NCI-H460 (cell line): ENCODE results near the gene PTPN13. TPM values are rescaled to one million over a fixed set of nuclear protein-coding genes. Genes with fewer than 3 reads are reported as not detected.
A peak's percentile ranks its signal among the peaks of the same experiment; 100 is the strongest.

ENCODE experiments used
- DNase-seq: peaks from one replicate; pipeline ENCODE4 v3.0.0-alpha.2; 2016; ENCODE audit warnings: low read depth; ENCODE audit errors: extremely low read depth
- polyA plus RNA-seq: library from polyadenylated mRNA; depleted of rRNA; stranded (reverse); fragments of >200 nt; gene quantifications from 2 replicates; pipeline ENCODE4 v1.2.3, GENCODE V29; 2014; cell fraction: nucleus; rRNA removed
- total RNA-seq: library from RNA; depleted of rRNA; stranded (reverse); fragments of >200 nt; shearing (Covaris generic); gene quantifications from 2 replicates; pipeline ENCODE4 v1.2.3, GENCODE V29; 2014; rRNA removed

PTPN13 gene
- total RNA-seq, result 11.3 and 12.6 TPM in 2 replicates
- 6.2 and 7.0 TPM in 2 replicates for polyA plus RNA-seq

DNA sequence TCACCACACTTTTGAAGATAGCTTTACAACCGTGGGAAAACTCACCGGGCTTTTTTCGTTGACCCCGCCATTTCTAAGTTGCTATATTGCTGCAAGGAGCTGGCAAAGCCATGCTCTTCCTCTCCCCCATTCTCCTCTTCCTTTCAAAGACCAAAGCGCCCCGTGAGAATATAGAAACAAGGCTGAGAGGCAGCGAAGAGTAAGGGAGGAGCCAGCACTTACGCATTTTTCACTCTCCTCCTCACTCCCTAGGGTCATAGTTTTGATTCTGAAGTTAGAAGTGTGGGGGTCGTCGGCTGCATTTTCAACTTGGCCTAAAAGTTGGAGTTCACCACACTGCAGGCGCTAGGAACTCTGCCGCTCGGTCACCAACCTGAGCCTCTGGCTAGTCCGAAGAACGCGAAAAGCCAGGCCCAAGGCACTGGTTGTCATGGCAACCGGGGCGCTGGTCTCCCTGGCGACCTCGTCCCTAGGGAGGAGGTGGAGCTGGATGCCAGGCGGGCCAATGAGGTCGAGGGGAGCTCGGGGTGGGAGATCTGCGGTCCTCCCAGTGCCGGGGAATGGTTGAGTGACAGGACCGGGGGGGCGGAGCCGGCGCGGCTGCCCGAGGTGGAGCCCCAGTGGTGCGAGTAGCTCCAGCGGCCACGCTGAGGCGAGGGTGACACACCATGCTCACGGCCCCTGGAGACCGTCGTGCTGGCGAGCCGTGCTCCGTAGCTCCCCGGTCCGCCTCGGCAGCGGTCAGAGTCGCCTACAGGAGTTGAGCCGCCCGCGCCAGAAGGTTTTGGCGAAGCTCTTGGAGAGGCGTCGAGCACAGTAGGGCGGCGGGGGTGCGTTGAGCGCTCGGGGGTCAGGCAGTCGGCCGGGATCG is at the start of gene PTPN13:
Gene PTPN13 (plus strand): TSS at position 628 of the 871 bp plus-strand sequence. CDS start 40,942 bp downstream, outside the sequence.
- peak; percentile 96 for DNase-seq

GRCh38 chr4:86547140-86547539 is 47.0 kb upstream of the PTPN13 start:
- no peak for DNase-seq

DNA sequence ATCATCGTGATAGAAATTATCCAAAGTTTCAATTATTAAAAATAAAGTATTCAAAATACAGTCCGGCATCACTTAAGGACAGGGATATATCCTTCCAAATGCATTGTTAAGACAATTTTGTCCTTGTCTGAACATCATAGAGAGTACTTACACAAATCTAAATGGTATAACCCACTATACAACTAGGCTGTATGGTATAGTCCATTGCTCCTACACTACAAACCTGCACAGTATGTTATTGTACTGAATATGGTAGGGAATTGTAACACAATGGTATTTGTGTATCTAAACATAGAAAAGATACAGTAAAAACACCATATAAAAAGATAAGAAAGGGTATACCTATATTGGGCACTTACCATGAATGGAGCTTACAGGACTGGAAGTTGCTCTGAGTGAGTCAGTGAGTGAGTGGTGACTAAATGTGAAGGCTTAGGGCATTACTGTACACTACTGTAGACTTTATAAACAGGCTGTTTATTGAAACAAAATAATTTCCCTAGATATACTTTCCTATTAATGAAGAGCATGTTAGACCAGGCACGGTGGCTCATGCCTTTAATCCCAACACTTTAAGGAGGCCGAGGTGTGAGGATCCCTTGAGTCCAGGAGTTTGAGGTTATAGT is 44.8 kb upstream of the PTPN13 start:
- DNase-seq, result no peak

DNA sequence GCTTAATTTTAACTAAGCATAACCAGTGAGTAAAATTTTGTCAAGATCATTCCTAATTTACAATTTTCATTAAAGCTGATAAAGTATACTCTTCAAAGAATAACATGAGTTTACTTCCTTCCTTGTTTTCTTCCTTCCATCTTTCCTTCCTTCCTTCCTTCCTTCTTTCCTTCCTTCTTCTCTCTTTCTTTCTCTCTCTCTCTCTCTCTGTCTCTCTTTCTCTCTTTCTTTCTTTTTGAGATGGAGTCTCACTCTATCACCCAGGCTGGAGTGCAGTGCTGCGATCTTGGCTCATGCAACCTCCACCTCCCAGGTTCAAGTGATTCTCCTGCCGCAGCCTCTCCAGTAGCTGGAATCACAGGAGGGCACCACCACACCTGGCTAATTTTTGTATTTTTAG is 42.7 kb upstream of the PTPN13 start:
- DNase-seq, result no peak

DNA sequence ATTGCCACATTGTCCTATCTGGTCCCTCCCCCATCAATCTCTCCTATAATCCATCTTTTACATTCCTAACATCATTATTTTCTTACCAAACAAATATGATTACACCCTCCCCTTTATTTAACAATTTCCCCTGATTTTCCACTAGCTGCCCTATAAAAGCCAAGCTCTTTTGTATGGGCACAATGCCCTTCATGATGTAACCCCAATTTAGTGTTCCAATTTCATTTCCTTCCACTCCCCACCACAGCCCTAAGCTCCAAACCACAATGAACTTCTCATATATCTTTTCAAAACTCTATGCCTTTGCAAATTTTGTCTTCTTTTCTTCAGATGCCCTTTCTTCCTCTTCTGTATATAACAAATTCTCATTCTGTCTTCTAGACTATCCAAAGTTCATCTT is 39.5 kb upstream of the PTPN13 start:
- DNase-seq, result no peak

DNA sequence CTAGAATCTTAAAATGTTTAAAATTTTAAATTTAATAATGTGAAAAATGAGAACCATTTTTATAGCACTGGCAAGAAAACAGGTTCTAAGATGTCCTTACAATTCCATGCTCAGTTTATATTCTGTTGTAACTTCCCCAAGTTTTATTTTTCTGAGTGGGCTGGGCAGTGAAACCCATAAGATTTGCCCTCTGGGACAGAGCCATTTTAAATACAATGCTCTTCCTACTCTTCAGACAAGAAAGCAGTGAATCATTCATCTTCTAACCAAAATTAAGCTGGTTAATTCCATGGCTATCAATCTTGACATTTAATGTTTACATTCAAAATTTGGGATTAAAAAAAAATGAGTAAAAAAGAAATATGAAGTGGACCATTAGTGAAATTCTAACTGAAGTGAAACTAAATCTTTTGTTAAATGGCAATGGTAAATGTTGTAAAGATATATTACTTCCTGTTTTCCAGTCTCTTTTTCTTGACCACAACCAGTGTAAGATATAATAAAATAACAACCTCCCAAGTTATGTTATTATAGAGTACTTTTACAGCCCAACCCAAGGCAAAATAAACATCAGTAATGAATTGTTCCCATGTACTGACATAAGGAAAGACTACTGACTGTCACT is 37.2 kb upstream of the PTPN13 start:
- no peak for DNase-seq

DNA sequence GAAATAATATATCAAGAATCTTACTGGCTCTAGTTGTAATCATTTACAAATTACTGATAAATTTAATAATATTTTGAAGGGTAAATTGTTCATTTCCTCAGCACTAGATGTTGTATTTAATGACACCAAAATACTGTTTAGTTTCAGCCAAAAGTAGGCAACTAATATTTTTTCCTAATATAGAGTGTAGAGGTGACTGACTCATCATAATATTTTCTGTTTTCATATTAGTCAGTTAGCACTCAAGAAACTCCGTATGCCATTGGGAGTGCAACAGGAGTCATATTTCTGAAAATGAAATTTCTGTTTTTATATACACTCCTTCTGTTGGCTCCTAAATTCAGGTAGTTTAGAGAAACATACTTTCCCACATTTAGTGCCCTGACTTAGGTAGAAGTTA is 36.6 kb upstream of the PTPN13 start:
- DNase-seq, result no peak

- no peak for DNase-seq
Measured at GRCh38 chr4:86558258-86558657, 35.9 kb upstream of the PTPN13 start.

- no peak for DNase-seq
Measured at GRCh38 chr4:86558797-86559196, 35.3 kb upstream of the PTPN13 start.

GRCh38 chr4:86560447-86560846 is 33.7 kb upstream of the PTPN13 start:
- no peak for DNase-seq

GRCh38 chr4:86561256-86561655 is 32.9 kb upstream of the PTPN13 start:
- DNase-seq, result no peak

DNA sequence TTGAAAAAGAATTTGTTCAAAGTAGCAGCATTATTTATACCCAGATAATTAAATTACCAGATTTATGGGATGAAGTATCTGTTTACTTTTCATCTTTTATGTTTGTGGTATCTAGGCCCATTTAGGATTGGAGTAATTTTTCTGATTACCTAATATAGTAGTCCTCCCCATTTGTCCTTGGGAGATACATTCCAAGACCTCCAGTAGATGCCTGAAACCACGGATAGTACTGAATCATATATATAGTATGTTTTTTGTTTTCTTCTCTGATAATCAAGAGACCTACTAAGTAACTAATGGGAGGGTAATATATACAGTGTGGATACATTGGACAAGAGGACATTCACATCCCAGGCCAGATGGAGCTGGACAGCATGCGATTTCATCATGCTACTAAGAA is 30.7 kb upstream of the PTPN13 start:
- DNase-seq, result no peak

GRCh38 chr4:86564795-86565194 is 29.3 kb upstream of the PTPN13 start:
- DNase-seq, result no peak

DNA sequence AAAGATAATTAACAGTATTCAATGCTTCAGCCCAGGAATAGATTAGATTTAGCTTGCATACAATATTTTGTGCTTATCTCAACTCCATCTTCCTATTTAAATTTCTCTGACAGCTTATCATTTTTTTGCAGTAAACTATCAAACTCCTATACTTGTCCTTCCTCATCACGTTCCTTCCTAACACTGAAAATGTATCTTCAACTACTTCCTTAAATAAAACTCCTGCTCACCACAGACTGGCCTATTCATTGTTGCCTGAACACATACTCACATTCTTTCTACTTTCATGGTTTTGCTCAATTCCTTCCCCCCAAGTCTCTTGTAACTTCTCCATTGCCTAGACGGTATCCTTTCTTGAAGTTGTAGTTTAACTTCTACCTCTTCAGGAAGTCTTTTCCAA is 28.5 kb upstream of the PTPN13 start:
- DNase-seq, result no peak

GRCh38 chr4:86569103-86569870 is 24.8 kb upstream of the PTPN13 start:
- DNase-seq, result no peak

- no peak for DNase-seq
Measured at GRCh38 chr4:86579941-86580340, 14.2 kb upstream of the PTPN13 start.

DNA sequence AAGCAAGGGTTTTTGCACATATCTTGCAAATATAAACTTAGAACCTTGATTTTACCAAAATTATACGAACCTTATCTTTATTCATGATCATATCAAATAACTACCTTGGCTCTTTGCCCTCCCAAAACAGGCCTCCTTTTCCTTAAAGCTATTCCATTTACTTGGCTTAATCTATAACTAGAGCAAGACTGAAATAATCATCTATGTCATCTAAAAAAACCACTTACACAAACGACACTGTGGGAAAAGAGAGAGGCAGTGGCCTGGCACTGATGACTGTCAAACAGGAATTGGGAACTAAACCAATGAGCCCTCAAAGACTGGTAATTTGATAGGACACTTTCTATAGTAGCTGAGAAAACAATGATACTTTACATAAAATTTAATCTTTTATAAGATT is 11.7 kb upstream of the PTPN13 start:
- DNase-seq, result no peak

DNA sequence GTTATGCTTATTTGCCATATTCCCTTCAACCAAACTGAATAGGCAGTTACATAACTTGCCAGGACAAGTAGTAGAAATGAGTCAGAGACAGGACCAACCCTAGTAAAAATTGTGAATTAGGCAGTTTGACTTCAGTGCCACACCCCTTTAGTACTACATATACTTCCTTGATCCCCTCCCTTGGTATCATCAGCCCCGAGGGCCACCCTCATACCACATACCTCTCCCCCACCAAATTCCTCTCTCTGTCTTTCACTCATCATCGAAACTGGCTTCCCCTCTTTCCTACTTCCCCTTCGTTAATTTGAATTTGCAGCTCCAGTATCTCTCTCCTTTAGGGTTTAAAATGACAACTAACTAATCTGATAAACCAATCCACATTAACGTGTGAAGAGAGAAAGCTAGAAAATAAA is 7.9 kb upstream of the PTPN13 start:
- no peak for DNase-seq

- no peak for DNase-seq
Measured at GRCh38 chr4:86586626-86587380, 7.3 kb upstream of the PTPN13 start.
